ENCODE results near the gene C3orf62.
A peak's percentile ranks its signal among the peaks of the same experiment; 100 is the strongest.

The C3orf62 gene

GRCh38 chr3:49276475-49277382, at the start of gene C3orf62:
Gene C3orf62, minus strand, starts transcription at chr3:49277232. Its CDS starts 360 bp downstream, at chr3:49276872.
- DNase-seq (ENCODE audit: low read depth) = peak; percentile 87

- DNase-seq (ENCODE audit: low read depth) = no peak
Observed at GRCh38 chr3:49324768-49325167, 47.7 kb upstream of the C3orf62 start.

- DNase-seq (ENCODE audit: low read depth) = no peak
Observed at GRCh38 chr3:49316696-49317457, 39.8 kb upstream of the C3orf62 start.

GRCh38 chr3:49313896-49314688, 37.1 kb upstream of the C3orf62 start:
- DNase-seq (ENCODE audit: low read depth) = no peak

GRCh38 chr3:49311283-49311682, 34.3 kb upstream of the C3orf62 start:
- no peak for DNase-seq (ENCODE audit: low read depth)

DNA sequence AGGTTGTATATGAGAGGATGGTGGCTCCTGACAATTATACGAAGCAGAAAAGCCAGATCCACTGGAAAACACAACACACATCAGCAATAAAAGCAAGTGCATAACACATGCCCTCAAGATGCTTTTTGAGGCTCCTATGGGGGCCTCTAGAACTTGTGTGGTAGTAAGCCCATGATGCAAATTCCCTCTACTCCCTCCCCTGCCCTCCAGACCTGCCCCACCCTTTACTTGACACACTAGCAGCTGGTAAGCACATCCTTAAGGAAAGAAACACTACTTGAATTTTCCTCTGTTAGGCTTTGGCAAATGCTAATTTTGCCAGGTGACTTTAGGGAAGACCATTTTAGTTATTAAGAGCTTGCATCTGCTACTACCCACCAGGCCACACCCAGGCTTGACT, 33.6 kb upstream of the C3orf62 start:
- no peak for DNase-seq (ENCODE audit: low read depth)

GRCh38 chr3:49305608-49306007, 28.6 kb upstream of the C3orf62 start:
- DNase-seq (ENCODE audit: low read depth) = no peak

DNA sequence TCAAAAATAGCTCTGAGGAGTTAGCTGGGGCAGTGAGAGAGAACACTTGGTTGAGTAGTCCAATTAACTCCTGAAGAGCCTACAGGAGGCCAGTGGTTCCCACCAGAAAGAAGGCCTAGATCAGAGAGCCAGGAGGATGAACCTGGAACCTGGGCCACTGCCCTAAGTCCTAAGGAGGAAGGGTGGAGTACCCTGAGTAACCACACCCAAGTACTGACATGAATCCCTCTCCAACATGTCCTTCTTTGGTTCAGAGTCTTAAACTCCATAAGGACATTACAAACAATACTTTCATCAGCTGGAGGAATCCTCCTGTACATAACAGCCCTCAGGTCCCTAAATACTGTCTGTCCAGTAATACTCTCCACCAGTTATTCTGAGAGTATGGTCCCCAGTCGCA, 25.6 kb upstream of the C3orf62 start:
- no peak for DNase-seq (ENCODE audit: low read depth)

DNA sequence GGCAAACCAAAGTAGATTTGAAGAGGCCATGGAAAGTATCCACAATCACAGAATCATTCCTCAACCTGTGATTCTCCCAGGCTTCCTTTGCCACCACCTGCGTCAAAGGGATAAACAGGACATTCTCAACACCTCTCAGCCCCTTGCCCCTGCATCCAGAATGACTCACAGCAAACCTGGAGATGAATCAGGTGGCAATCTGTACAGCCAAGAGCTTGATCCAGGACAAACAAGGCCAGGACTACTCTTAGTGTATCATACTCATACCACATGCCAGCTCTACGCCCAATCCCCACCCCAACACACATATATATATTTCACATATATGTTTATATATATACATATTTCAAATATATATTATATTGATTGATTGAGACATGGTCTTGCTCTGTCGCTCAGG, 23.6 kb upstream of the C3orf62 start:
- DNase-seq (ENCODE audit: low read depth) = no peak

GRCh38 chr3:49298511-49298910, 21.5 kb upstream of the C3orf62 start:
- DNase-seq (ENCODE audit: low read depth) = no peak

GRCh38 chr3:49296781-49297411, 19.9 kb upstream of the C3orf62 start:
- peak; percentile 46 for DNase-seq (ENCODE audit: low read depth)

DNA sequence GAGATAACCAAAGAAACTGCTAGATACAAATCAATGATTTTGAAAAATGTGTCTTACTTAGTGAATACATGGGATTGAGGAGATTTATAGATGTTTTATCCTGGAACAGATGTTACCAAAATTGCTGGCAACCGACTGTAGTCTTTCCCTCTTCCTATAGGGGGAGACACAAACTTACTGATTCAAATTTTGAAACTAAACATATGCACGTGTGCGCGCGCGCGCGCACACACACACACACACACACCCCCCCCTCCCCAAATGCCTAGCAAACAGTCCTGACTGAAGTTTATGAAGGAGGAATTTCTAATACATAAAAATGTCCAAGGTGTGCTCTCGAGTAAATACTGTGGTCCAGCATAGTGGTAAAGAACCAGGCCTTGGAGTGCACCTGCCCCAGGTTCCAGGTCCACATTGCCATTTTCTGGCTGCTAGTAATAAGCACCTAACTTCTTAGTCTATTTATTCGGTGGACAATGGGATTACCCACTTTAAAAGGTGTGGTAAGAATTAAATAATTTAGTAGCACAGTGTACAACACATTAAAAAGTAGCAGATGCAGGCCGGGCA, 18.5 kb upstream of the C3orf62 start:
- DNase-seq (ENCODE audit: low read depth) = peak; percentile 48

DNA sequence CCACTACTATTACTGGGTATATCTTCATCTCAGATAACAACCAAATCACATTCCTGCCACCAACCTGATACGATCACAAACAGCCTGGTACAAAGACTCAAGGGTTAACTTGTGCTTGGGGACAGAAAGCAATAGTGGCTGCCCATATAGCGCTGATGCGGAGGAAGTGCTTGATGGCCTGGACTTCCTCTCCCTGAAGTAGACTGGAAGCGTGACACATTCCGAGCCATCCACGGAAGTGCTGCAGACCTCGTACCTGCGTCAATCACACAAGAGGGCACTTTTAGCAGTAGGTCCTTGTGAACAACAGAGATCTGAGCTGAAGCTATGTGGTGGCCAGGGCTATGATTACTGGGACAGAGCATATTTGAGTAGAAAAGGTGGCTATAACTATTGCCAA, 17.3 kb upstream of the C3orf62 start:
- no peak for DNase-seq (ENCODE audit: low read depth)

GRCh38 chr3:49283997-49284396, 7.0 kb upstream of the C3orf62 start:
- no peak for DNase-seq (ENCODE audit: low read depth)

GRCh38 chr3:49279376-49279775, 2.3 kb upstream of the C3orf62 start:
- no peak for DNase-seq (ENCODE audit: low read depth)

- no peak for DNase-seq (ENCODE audit: low read depth)
Observed at GRCh38 chr3:49278548-49278947, 1.5 kb upstream of the C3orf62 start.

- DNase-seq (ENCODE audit: low read depth) = no peak
Observed at GRCh38 chr3:49277383-49277775, 347 bp upstream of the C3orf62 start.

DNA sequence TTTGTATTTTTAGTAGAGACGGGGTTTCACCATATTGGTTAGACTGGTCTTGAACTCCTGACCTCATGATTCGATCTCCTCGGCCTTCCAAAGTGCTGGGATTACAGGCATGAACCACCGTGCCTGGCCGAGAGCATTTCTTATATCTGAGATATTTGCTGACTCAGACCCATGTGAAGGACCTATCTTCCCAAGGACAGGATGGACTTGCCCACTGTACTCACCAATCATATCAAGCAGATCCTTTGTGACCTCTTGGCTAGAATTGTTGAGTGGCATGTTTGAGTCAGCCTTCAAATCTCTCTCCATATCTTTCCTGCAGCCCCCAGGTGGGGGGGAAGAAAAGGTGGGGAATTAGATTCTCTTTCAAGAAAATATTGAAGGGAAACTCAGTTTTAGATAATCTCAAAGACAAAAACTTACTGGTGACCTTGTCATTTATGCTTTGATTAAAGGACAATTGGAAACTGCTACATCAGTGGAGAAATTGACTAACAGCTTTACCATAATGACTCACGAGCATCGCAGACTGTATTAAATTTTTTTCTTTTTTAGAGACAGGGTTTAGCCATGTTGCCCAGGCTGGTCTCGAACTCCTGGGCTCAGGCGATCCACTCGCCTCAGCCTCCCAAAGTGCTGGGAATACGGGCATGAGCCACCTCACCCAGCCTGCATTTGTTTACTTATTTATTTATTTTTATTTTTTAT, 3.1 kb downstream of the C3orf62 start:
- no peak for DNase-seq (ENCODE audit: low read depth)

DNA sequence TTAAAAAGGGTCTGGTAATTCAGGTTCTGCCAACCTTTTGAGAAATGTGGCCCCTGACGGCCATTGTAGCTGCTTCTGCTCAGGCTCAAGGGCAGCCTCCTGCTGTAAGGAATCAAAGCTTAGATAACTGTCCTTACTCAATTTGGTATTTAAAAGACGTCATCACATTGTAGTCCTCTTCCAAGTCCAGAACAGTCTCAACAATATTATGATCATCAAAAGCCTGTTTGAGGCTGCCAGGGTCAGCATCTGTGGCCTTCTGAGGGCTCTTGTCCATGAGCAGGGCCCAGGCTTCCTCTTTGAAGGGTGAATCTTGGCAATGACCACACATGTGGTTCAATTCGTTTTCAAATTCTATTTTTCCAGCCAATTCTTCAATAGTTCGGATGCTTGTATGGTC, 6.0 kb downstream of the C3orf62 start:
- no peak for DNase-seq (ENCODE audit: low read depth)

DNA sequence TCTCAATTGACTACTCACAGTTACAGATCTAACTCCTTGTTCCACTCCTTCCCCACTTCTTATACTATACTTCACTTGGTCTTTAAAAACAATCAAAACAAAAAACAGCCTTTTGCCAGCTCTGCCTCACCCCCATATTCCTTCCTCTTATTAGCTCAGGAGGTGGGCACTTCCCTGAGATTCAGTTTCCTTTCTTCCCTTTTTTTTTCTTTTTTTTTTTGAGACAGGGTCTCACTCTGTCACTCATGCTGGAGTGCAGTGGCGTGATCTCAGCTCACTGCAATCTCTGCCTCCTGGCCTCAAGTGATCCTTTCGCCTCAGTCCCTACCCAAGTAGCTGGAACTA, 6.9 kb downstream of the C3orf62 start:
- DNase-seq (ENCODE audit: low read depth) = no peak
